Measurements from ENCODE around the gene SPIN2A.
"Not testable (repeated sequence)": the region's sequence is repeated elsewhere in the genome, so short reads cannot be mapped to it uniquely, and the experiment has no call there.

- not testable (repeated sequence) for TF ChIP-seq CTCF (IDR thresholded peaks at IDR 0.05; ENCODE audit: poor library complexity, severe bottlenecking); EP300 (conservative IDR thresholded peaks at IDR 0.05; ENCODE audit: poor library complexity, severe bottlenecking); EZH2 (IDR thresholded peaks at IDR 0.05; ENCODE audit: borderline replicate concordance, insufficient read depth, low read length, poor library complexity, severe bottlenecking); REST (IDR thresholded peaks at IDR 0.05; ENCODE audit: borderline replicate concordance); SMC3 (conservative IDR thresholded peaks at IDR 0.05; ENCODE audit: poor library complexity); TAF1 (IDR thresholded peaks at IDR 0.05; ENCODE audit: low read depth); MXI1 (conservative IDR thresholded peaks at IDR 0.05; ENCODE audit: poor library complexity, severe bottlenecking); POLR2AphosphoS5 (IDR thresholded peaks at IDR 0.05); RAD21 (conservative IDR thresholded peaks at IDR 0.05)
Measured at GRCh38 chrX:57152222-57152621, 15.0 kb upstream of the SPIN2A start.
